AG09309 (cell line): Measurements from ENCODE around the gene NRXN3.
A peak's percentile ranks its signal among the peaks of the same experiment; 100 is the strongest.

Source experiments
- DNase-seq: peaks from one replicate; pipeline ENCODE4 v3.0.0-alpha.2; 2010; ENCODE audit warnings: low read depth
- H3K4me3 ChIP-seq: 2 replicates; pipeline ENCODE4 v1.5.1; 2011; ENCODE audit warnings: mild to moderate bottlenecking, low read depth, low read length, moderate library complexity; ENCODE audit not compliant: control insufficient read depth
- TF ChIP-seq, protein P1 (sequence below): IDR thresholded peaks from 2 replicates; pipeline ENCODE4 v1.5.1; 2011; ENCODE audit warnings: mild to moderate bottlenecking, low read depth, low read length, inconsistent platforms; ENCODE audit not compliant: insufficient read depth, control insufficient read depth; ENCODE audit errors: missing control alignments

Gene NRXN3

DNA sequence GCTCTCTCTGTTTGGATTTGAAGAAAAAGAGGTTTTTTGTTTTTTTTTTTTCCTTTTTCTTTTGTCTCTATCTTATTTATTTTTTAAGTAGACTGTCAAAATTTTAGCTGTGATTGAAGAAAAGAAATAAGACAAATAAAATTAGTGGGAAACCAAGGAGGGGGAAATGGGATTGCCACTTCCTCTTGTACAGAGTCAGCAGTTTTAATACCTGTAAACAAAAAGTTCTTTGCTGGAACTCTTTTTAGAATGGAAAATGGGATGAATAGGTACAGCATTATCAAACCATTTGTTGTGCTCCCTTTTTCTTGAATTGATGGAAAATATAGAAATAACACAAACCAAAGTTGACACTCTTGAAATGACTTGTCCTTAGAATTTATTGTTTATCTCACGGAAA is 1360.4 kb downstream of the NRXN3 start:
- no peak for DNase-seq
- TF ChIP-seq, protein P1, sequence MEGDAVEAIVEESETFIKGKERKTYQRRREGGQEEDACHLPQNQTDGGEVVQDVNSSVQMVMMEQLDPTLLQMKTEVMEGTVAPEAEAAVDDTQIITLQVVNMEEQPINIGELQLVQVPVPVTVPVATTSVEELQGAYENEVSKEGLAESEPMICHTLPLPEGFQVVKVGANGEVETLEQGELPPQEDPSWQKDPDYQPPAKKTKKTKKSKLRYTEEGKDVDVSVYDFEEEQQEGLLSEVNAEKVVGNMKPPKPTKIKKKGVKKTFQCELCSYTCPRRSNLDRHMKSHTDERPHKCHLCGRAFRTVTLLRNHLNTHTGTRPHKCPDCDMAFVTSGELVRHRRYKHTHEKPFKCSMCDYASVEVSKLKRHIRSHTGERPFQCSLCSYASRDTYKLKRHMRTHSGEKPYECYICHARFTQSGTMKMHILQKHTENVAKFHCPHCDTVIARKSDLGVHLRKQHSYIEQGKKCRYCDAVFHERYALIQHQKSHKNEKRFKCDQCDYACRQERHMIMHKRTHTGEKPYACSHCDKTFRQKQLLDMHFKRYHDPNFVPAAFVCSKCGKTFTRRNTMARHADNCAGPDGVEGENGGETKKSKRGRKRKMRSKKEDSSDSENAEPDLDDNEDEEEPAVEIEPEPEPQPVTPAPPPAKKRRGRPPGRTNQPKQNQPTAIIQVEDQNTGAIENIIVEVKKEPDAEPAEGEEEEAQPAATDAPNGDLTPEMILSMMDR = no peak
- no peak overlapping the region for H3K4me3 ChIP-seq

DNA sequence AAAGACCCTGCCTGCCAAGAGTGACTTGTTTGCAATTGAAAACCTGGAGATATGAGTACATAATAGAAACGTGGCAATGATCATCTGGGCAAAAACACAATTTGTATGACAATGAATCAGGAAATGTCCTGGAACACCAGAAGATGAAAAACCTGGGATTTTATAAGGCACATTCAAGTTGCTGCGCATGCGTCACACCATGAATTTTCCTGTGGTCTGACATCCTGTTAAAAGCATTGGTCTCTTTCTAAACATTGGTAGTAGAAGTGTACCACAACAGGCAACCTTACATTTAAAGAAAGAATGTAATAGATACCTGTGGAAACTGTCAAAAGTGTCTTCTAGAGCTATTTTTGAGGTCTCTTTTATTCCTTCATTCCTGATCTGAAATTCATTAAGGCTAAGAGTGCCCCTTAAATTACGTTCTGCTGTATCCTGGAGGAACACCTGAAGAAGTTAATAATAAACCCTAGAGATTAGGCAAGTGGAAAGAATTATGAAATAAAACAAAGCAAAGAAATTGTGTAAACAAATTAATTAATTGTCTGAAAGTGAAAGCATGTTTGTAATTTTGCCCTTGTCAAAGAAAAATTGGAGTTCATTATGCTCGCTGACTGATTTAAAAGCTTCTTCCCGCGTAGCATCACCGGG is 1364.7 kb downstream of the NRXN3 start:
- no peak for DNase-seq
- TF ChIP-seq, protein P1 = no peak

DNA sequence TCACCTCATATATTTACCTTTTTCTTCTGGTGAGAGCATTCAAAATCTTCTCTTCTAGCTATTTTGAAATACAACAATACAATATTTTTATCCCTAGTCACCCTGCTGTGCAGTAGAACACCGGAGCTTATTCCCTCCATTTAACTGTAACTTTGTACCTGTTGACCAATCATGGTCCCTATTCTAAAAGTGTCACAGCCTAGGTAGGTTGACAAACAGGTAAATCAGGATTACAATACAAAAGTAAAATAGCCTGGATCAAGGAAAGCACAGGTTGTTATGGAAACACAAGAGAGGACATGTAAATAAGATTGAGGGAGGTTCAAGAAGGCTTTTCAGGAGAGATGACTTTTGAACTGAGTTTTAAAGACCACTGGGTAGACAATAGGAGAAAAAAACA is 1370.2 kb downstream of the NRXN3 start:
- H3K4me3 ChIP-seq = no peak overlapping the region
- TF ChIP-seq, protein P1 = no peak
- DNase-seq = no peak

More for the DNA sequence above, 1364.7 kb downstream of the NRXN3 start:
- H3K4me3 ChIP-seq = no peak overlapping the region

DNA sequence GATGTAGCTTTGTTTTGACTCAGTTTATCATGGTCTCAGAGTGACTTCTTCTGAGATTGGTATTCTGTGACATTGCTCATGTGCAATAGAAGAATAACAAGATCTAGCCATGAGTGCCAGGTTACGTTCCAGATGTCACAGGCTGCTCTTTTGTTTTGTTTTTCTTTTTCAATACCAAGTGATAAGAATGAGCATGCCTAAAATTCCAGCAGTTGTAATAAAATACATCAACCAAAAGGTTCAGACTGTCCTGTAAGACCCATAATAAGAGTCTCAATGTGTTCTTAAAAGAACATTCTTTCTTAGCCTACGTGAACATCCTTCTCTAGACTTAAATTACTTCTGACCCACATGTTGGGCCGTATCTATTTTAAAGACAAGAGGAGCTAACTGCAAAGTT is 1371.9 kb downstream of the NRXN3 start:
- H3K4me3 ChIP-seq = no peak overlapping the region
- DNase-seq = no peak
- TF ChIP-seq, protein P1 = no peak

DNA sequence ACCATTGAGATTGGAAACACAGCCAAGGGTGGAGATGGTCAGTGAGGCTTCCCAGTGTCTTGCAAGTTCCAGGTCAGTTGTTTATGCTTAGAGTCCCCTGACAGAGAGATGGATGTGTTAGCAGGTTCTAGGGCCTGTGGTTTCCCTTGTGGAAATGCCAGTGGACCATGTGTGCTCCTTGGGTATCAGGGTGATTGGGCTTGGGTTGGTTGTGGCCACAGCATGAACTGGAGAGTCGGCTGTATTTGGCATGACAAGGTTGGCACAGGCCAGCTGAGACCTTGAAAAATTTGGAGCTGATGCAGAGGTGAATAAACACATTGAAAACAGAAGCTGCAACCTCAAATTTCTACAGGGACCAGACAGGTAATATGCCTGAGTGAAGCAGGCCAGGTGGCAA is 1373.2 kb downstream of the NRXN3 start:
- DNase-seq = no peak
- no peak overlapping the region for H3K4me3 ChIP-seq
- TF ChIP-seq, protein P1 = no peak

DNA sequence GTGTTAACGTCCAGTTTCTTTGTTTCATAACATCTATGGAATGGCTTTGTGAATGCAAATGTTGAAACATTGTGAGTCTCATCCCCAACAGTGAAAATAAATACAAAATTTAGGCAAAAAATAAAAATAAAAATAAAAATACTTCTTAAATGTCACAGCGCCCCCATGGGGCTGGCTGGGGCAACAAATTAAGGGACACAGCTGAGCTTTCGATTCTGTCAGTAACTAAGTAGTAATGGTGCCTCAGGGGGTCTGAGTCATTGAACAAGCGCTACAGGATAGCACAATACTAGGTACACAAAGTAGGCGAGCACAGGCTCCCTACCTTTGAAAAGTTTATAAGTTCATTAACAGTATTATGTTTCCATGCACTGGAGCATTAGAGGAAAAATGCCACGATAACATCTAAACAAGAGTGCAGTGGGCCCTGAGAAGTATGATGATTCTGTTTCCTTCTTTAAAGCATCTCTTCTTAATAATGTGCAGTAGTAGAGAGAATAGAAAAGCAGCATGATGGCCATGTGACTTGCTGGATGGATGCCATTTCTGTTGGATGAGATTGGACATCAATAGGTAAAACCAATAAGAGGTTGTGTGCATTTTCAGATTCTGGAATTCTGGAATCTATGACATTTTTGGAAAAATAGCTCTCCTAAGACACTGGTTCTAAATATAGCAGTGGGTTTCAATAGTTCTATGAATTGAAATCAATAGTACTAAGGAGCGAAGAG is 1374.0 kb downstream of the NRXN3 start:
- H3K4me3 ChIP-seq = no peak overlapping the region
- DNase-seq = no peak
- TF ChIP-seq, protein P1 = peak; percentile 58
